Uterus (tissue), 2 donors: Measurements from ENCODE around the gene MYL11.

Source experiments
- POLR2A ChIP-seq, 2 donors: fragments of 450-650 bp; IDR thresholded peaks; one replicate each; pipeline ENCODE4 v1.6.1; 2016; ENCODE audit warnings: antibody characterized with exemption in 2 of 2, mild to moderate bottlenecking in 1 of 2, moderate library complexity in 1 of 2
- TF ChIP-seq, protein P1 (sequence below), 4 experiments: fragments of 200-600 bp in 2 of 4; fragments of 450-650 bp in 2 of 4; sonication (generic) in 2 of 4; IDR thresholded peaks; one replicate each; pipeline ENCODE4 v1.5.1; 2016 to 2019; ENCODE audit warnings: antibody characterized with exemption in 4 of 4, mild to moderate bottlenecking in 2 of 4, moderate library complexity in 1 of 4

DNA sequence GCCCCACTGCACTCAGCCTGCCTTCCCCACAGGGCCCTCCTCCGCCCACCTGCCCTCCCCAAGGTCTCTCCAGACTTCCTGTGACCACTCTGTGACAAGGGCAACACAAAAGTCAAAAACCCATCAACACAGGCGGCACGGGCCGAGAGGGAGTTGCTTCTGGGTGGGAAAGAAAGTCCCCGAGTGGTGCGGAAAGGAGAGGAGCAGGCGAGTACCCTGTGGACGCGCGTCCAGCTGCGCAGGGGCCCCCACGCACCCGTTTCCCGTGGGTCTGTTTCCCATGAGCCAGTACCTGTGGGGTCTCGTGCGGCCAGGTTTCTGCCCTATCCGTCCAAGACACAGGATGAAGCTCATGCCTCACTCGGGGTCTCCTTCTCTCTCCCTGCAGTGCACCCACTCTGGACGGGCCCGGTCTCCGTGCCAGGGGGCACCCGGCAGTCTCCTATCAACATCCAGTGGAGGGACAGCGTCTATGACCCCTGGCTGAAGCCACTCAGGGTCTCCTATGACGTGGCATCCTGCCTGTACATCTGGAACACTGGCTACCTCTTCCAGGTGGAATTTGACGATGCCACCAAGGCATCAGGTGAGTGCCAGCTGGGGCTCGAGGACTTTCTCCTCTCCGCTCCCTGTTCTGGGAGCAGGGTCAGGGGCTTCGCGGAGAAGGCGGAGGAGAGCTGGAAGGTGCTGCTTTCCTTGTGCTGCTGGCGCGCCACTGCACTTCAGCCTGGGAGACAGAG is 31.7 kb upstream of the MYL11 start:
- TF ChIP-seq, protein P1, sequence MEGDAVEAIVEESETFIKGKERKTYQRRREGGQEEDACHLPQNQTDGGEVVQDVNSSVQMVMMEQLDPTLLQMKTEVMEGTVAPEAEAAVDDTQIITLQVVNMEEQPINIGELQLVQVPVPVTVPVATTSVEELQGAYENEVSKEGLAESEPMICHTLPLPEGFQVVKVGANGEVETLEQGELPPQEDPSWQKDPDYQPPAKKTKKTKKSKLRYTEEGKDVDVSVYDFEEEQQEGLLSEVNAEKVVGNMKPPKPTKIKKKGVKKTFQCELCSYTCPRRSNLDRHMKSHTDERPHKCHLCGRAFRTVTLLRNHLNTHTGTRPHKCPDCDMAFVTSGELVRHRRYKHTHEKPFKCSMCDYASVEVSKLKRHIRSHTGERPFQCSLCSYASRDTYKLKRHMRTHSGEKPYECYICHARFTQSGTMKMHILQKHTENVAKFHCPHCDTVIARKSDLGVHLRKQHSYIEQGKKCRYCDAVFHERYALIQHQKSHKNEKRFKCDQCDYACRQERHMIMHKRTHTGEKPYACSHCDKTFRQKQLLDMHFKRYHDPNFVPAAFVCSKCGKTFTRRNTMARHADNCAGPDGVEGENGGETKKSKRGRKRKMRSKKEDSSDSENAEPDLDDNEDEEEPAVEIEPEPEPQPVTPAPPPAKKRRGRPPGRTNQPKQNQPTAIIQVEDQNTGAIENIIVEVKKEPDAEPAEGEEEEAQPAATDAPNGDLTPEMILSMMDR (IDR thresholded peaks at IDR 0.05): no peak
- TF ChIP-seq POLR2A (IDR thresholded peaks at IDR 0.05): no peak
